ENCODE data around the gene ZCCHC7. TPM values are rescaled to one million over a fixed set of nuclear protein-coding genes. Genes with fewer than 3 reads are reported as not detected.

ZCCHC7 gene
- total and polyA plus RNA-seq, 2 donors (not counting 3 experiments of a cell fraction or from before 2014, with no cell fraction given): 7.4 to 14.8 TPM

DNA sequence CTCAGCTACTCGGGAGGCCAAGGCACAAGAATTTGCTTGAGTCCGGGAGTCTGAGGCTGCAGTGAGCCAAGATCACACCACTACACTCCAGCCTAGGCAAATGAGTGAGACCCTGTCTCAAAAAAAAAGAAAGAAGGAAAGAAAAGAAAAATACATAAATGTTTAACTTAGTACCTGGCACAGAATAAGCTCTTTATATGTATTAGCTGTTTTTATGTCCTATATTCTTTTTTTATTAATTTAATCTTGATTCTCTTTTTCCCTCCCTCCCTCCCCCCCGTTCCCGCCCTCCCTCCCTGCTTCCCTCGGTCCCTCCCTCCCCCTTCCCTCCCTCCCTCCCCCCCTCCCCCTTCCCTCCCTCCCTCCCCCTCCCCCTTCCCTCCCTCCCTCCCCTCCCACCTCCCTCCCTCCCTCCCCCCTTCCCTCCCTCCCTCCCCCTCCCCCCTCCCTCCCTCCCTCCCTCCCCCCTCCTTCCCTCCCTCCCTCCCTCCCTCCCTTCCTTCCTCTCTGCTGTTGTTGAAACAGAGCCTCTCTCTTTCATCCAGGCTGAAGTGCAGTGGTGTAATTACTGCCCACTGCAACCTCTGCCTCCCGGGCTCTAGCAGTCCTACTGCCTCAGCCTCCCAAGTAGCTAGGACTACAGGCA, 166.3 kb downstream of the ZCCHC7 start:
- peaks cover 8% of the 10 kb centered on the region for H3K4me1 ChIP-seq (ENCODE audit: control insufficient read depth, extremely low read depth, insufficient read depth, low read length)
- dilution Hi-C loops (cut with MboI; ENCODE audit: extremely low pct_ligation_motif_present, low sequenced_read_pairs): no loop called here
- no peaks in the 10 kb centered on the region for H3K27me3 ChIP-seq (ENCODE audit: control insufficient read depth in 2 of 2, insufficient read depth in 2 of 2, low read length in 2 of 2)
- no peak overlapping the region for H3K27ac ChIP-seq (ENCODE audit: insufficient read depth, low read depth, low read length)
- BruUV-seq (replicated peaks): no TSS peak
- H3K9me1 ChIP-seq (replicated peaks; ENCODE audit: control insufficient read depth, extremely low read depth, insufficient read depth, low read length): no peaks in the 10 kb centered on the region
- no peaks in the 10 kb centered on the region for H3K79me2 ChIP-seq (ENCODE audit: control insufficient read depth, insufficient read depth, low read length)
- intact Hi-C loops (cut with micrococcal nuclease): no loop called here
- no peaks in the 10 kb centered on the region for H4K20me1 ChIP-seq (replicated peaks; ENCODE audit: control insufficient read depth, extremely low read depth, insufficient read depth, low read length)
- H3K9me3 ChIP-seq (replicated peaks; ENCODE audit: control insufficient read depth, insufficient read depth, low read length): no peaks in the 10 kb centered on the region
- ChIA-PET CTCF (no interaction called here), POLR2A (no interaction called here)
- DNase-seq (ENCODE audit: low read depth, low spot score): no peak
- H3K4me3 ChIP-seq (replicated peaks in 1 of 3; ENCODE audit: insufficient read depth in 1 of 3, low read depth in 1 of 3, low read length in 3 of 3): no peak overlapping the region
- FAIRE-seq: no peak
- H3K36me3 ChIP-seq (ENCODE audit: control insufficient read depth in 2 of 2, extremely low read depth in 1 of 2, insufficient read depth in 2 of 2, low read length in 2 of 2): no peaks in the 10 kb centered on the region
- TF ChIP-seq FOS (IDR thresholded peaks at IDR 0.05; ENCODE audit: borderline replicate concordance, insufficient read depth, low read length) (no peak), JUN (IDR thresholded peaks at IDR 0.05; ENCODE audit: borderline replicate concordance, insufficient read depth, insufficient read length, low read depth) (no peak), POLR2AphosphoS5 (IDR thresholded peaks at IDR 0.05; ENCODE audit: insufficient read depth, low read depth, low read length) (no peak), EZH2 (IDR thresholded peaks at IDR 0.05; ENCODE audit: borderline replicate concordance, low read depth, low read length, severe bottlenecking) (no peak), GATA2 (IDR thresholded peaks at IDR 0.05; ENCODE audit: insufficient read depth, insufficient read length, low read depth, low read length) (no peak), MYC (IDR thresholded peaks at IDR 0.05; ENCODE audit: low read depth, low read length) (no peak), POLR2A (IDR thresholded peaks at IDR 0.05; ENCODE audit: low read depth, low read length) (no peak)
- TF ChIP-seq, protein P1, sequence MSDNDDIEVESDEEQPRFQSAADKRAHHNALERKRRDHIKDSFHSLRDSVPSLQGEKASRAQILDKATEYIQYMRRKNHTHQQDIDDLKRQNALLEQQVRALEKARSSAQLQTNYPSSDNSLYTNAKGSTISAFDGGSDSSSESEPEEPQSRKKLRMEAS (IDR thresholded peaks at IDR 0.05; ENCODE audit: insufficient read depth, insufficient read length): no peak
- TF ChIP-seq, protein P2, sequence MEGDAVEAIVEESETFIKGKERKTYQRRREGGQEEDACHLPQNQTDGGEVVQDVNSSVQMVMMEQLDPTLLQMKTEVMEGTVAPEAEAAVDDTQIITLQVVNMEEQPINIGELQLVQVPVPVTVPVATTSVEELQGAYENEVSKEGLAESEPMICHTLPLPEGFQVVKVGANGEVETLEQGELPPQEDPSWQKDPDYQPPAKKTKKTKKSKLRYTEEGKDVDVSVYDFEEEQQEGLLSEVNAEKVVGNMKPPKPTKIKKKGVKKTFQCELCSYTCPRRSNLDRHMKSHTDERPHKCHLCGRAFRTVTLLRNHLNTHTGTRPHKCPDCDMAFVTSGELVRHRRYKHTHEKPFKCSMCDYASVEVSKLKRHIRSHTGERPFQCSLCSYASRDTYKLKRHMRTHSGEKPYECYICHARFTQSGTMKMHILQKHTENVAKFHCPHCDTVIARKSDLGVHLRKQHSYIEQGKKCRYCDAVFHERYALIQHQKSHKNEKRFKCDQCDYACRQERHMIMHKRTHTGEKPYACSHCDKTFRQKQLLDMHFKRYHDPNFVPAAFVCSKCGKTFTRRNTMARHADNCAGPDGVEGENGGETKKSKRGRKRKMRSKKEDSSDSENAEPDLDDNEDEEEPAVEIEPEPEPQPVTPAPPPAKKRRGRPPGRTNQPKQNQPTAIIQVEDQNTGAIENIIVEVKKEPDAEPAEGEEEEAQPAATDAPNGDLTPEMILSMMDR (IDR thresholded peaks at IDR 0.05; ENCODE audit: extremely low read depth in 1 of 2, insufficient read depth in 1 of 2, low read depth in 1 of 2, low read length in 2 of 2): no peak
- no peak overlapping the region for H2AFZ ChIP-seq (ENCODE audit: low read depth, low read length)
- no peak overlapping the region for H3K4me2 ChIP-seq (ENCODE audit: insufficient read depth, low read length)
- no peak overlapping the region for H3K9ac ChIP-seq (replicated peaks; ENCODE audit: extremely low read depth, insufficient read depth, low read length)
